ENCODE measurements around the gene EMILIN1. TPM values are rescaled to one million over a fixed set of nuclear protein-coding genes. Genes with fewer than 3 reads are reported as not detected.

EMILIN1 gene
- total RNA-seq, 1 donor from 2014 or later: 1.6 TPM

DNA sequence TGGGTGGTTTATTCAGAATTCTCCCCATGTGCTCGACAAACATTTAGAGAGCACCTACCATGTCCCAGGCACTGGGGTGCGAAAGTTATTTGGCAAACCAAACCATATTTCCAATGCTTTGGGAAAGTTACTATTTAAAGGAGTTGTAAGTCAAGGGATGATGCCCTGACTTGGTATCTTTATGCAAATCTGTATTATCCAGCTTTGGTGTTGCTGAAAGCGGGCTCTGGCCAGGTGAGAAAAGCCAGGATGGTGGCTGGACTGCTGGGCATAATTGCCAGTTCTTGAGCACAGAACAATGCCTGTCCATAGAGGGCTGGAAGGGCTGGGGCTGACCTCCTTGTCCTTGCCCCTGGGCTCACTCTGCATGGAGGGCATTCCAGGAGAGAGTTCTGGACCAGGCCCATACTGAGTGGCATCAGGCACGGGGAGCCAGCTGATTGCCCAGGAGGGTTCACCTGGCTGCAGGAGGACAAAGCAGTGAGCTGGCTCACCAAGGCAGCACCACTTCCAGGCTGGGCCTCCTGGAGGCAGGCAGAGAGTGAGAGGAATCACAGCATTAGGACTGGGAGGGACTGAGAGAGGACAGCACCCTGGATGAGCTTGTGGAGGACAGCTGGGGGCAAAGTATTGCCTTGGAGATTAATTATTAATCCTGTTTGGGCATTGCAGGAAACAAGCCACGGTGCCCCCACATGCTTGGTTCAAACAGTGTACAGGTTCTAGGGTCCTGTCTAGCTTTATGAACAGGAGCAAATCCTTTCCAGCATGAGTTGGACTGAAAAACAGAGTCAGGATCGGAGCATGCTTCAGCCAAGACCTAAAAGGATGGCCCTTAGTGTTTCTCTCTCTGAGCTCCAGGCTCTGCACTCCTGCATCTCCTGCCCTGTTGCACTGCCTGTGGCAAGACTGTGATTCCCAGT lies 15.3 kb downstream of the EMILIN1 start:
- Histone ChIP-seq H3K27me3 (ENCODE audit: control insufficient read depth, insufficient read depth, low read length) (no peaks in the 10 kb centered on the region), H3K36me3 (ENCODE audit: control insufficient read depth, insufficient read depth, low read length) (no peaks in the 10 kb centered on the region), H3K4me3 (ENCODE audit: low read depth, low read length) (no peak overlapping the region)
- DNase-seq (ENCODE audit: low read depth) (no peak), FAIRE-seq (no peak)
- no peak for TF ChIP-seq CTCF (IDR thresholded peaks at IDR 0.05; ENCODE audit: insufficient read depth, low read length, severe bottlenecking)

GRCh38 chr2:27094353-27094984 lies 16.1 kb downstream of the EMILIN1 start:
- no peak for TF ChIP-seq CTCF (IDR thresholded peaks at IDR 0.05; ENCODE audit: insufficient read depth, low read length, severe bottlenecking)
- no peaks in the 10 kb centered on the region for H3K36me3 ChIP-seq (ENCODE audit: control insufficient read depth, insufficient read depth, low read length)
- FAIRE-seq: no peak

GRCh38 chr2:27095427-27095744 lies 17.0 kb downstream of the EMILIN1 start:
- no peak overlapping the region for H3K4me3 ChIP-seq (ENCODE audit: low read depth, low read length)
- no peak for TF ChIP-seq CTCF (IDR thresholded peaks at IDR 0.05; ENCODE audit: insufficient read depth, low read length, severe bottlenecking)
- DNase-seq (ENCODE audit: low read depth): no peak
- no peaks in the 10 kb centered on the region for H3K27me3 ChIP-seq (ENCODE audit: control insufficient read depth, insufficient read depth, low read length)
- no peak for FAIRE-seq
- H3K36me3 ChIP-seq (ENCODE audit: control insufficient read depth, insufficient read depth, low read length): no peaks in the 10 kb centered on the region

More at GRCh38 chr2:27094353-27094984, 16.1 kb downstream of the EMILIN1 start:
- no peak for DNase-seq (ENCODE audit: low read depth)
- Histone ChIP-seq H3K27me3 (ENCODE audit: control insufficient read depth, insufficient read depth, low read length) (no peaks in the 10 kb centered on the region), H3K4me3 (ENCODE audit: low read depth, low read length) (no peak overlapping the region)

DNA sequence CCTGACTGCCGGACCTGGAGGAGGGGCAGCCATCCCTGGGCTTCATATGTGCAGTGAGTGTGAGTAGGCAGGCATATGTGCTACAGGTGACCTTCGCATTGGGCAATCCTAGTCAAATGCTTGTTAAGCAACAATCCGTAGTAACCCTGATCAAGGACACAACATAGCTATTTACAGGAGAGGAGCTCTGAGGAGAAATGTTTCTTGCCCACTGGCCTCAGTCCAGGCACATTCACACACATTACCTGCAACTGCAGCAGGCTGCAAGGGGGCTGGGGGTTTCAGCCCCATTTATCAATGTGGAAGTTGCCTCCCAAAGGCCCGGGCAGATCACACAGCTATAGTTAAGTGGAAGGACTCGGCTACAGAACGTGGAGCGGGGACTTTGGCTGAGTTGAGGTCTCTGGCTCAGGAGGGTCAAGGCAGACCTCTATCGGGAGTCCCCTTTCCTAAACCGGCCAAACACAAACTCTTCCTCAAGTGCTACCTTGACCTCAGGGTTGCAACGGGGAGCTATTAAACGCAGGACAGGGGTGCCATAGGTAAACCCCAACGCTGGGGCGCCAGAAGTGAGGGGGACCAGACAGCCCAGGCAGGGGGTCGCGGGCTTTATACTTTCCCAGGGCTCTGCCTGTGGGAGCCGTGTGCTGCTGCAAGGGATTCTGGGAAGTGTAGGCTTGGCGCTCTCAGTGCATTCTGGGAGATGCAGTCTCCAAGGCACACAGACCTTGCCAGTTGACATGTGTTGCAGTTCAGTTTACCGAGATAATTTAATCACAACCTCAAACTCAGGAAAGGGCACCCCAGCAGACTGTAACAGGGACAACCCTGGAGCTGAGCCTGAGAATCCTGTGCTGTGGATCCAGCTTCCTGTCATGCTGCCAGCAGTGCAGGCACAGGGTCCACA lies 17.6 kb downstream of the EMILIN1 start:
- FAIRE-seq: no peak
- DNase-seq (ENCODE audit: low read depth): peak; percentile 54
- no peaks in the 10 kb centered on the region for H3K36me3 ChIP-seq (ENCODE audit: control insufficient read depth, insufficient read depth, low read length)
- H3K4me3 ChIP-seq (ENCODE audit: low read depth, low read length): no peak overlapping the region
- TF ChIP-seq CTCF (IDR thresholded peaks at IDR 0.05; ENCODE audit: insufficient read depth, low read length, severe bottlenecking): no peak
- H3K27me3 ChIP-seq (ENCODE audit: control insufficient read depth, insufficient read depth, low read length): no peaks in the 10 kb centered on the region

GRCh38 chr2:27096748-27097297 lies 18.4 kb downstream of the EMILIN1 start:
- H3K27me3 ChIP-seq (ENCODE audit: control insufficient read depth, insufficient read depth, low read length): no peaks in the 10 kb centered on the region
- DNase-seq (ENCODE audit: low read depth) (no peak), FAIRE-seq (no peak)
- no peak overlapping the region for H3K4me3 ChIP-seq (ENCODE audit: low read depth, low read length)
- no peaks in the 10 kb centered on the region for H3K36me3 ChIP-seq (ENCODE audit: control insufficient read depth, insufficient read depth, low read length)
- no peak for TF ChIP-seq CTCF (IDR thresholded peaks at IDR 0.05; ENCODE audit: insufficient read depth, low read length, severe bottlenecking)
